Esophagus squamous epithelium (tissue), 5 donors: ENCODE data around the gene SIRPG. TPM values are rescaled to one million over a fixed set of nuclear protein-coding genes. Genes with fewer than 3 reads are reported as not detected.

Experiments used
- DNase-seq: peaks from one replicate; lab custom pipeline; 2025; lab: John Stamatoyannopoulos, UW
- H3K27ac ChIP-seq, 4 donors: fragments of 200-600 bp; sonication (generic); one replicate each; pipeline ENCODE4 v1.5.1; 2016 to 2019; ENCODE audit warnings: mild to moderate bottlenecking in 1 of 4
- H3K27me3 ChIP-seq, 4 donors: fragments of 200-600 bp; sonication (generic); 1 replicate in 3 of 4; 2 replicates in 1 of 4; pipeline versions ENCODE4 v1.5.1 to v1.6.0; 2017 to 2021; ENCODE audit warnings: antibody characterized with exemption in 1 of 4
- H3K36me3 ChIP-seq, 3 donors: fragments of 200-600 bp; sonication (generic); one replicate each; pipeline ENCODE4 v1.5.1; 2016 to 2019
- H3K4me1 ChIP-seq, 3 donors: fragments of 200-600 bp; sonication (generic); one replicate each; pipeline ENCODE4 v1.5.1; 2017 to 2019
- H3K4me3 ChIP-seq, 4 donors: fragments of 200-600 bp; sonication (generic); 1 replicate in 3 of 4; 2 replicates in 1 of 4; pipeline ENCODE4 v1.5.1; 2016 to 2019; ENCODE audit warnings: mild to moderate bottlenecking in 2 of 4, moderate library complexity in 1 of 4
- H3K9me3 ChIP-seq, 3 donors: fragments of 200-600 bp; sonication (generic); one replicate each; pipeline ENCODE4 v1.5.1; 2016 to 2019
- POLR2A ChIP-seq, 4 donors: fragments of 450-650 bp; IDR thresholded peaks; one replicate each; pipeline ENCODE4 v1.6.1; 2017; ENCODE audit warnings: antibody characterized with exemption in 4 of 4, mild to moderate bottlenecking in 4 of 4, moderate library complexity in 3 of 4
- WGBS, 2 donors: methylation state at CpG; one replicate each; pipeline ENCODE4 v1.1.5; 2018; 5-methylcytosine and 5-hydroxymethylcytosine counted together
- intact Hi-C: fragments of 100-400 bp; cut with DNase I; formaldehyde crosslinking; loops from one replicate; pipeline ENCODE4 v1.15.0; 2022
- small RNA-seq, 4 donors: library from RNA; depleted of rRNA; stranded (forward); fragments of <200 nt; gene quantifications; one replicate each; pipeline ENCODE3, GENCODE V24; 2016
- total RNA-seq, 4 donors: library from RNA; depleted of rRNA; stranded (reverse); fragments of >200 nt; gene quantifications; one replicate each; pipeline ENCODE4 v1.1.0, GENCODE V29; 2016
- TF ChIP-seq, protein P1 (sequence below), 6 experiments: fragments of 450-650 bp in 4 of 6; fragments of 200-600 bp in 2 of 6; sonication (generic) in 2 of 6; IDR thresholded peaks; one replicate each; pipeline ENCODE4 v1.5.1; 2016 to 2019; ENCODE audit warnings: antibody characterized with exemption in 6 of 6, mild to moderate bottlenecking in 4 of 6, moderate library complexity in 4 of 6
- donor health status: DM: yes; HTN: yes; CAD: no.

Gene SIRPG
- total RNA-seq, 4 donors from 2014 or later = 1.1 to 1.7 (median 1.5) TPM; not detected in 1

DNA sequence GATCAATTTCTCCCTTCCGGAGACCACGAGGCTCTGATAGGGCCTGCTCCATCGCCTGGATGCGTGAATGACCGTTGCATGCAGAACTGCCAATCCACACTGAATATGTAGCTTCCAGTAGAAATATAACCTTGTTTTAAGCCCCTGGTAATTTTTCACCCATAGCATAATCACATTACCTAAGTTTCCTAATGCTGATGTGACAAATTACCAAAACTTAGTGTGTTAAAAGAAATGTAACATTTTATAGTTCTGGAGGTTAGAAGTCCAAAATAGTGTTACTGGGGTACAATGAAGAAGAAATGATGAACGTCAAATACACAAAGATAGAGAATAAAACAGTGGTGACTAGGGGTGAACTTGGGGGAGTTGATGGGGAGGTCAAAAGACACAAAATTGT, 78.1 kb downstream of the SIRPG start:
- H3K36me3 ChIP-seq = no peaks in the 10 kb centered on the region
- no peak overlapping the region for H3K27ac ChIP-seq
- no peak for DNase-seq
- intact Hi-C loops = loop anchor here (2.0 kb wide), 1 partner anchor 35 kb away; no protein-coding TSS in a partner anchor
- WGBS, 2 donors = 86 to 97% methylated on average over 6 of the region's 6 CpGs
- H3K4me1 ChIP-seq = no peaks in the 10 kb centered on the region
- H3K27me3 ChIP-seq = no peaks in the 10 kb centered on the region
- no peak for TF ChIP-seq POLR2A (IDR thresholded peaks at IDR 0.05)
- TF ChIP-seq, protein P1, sequence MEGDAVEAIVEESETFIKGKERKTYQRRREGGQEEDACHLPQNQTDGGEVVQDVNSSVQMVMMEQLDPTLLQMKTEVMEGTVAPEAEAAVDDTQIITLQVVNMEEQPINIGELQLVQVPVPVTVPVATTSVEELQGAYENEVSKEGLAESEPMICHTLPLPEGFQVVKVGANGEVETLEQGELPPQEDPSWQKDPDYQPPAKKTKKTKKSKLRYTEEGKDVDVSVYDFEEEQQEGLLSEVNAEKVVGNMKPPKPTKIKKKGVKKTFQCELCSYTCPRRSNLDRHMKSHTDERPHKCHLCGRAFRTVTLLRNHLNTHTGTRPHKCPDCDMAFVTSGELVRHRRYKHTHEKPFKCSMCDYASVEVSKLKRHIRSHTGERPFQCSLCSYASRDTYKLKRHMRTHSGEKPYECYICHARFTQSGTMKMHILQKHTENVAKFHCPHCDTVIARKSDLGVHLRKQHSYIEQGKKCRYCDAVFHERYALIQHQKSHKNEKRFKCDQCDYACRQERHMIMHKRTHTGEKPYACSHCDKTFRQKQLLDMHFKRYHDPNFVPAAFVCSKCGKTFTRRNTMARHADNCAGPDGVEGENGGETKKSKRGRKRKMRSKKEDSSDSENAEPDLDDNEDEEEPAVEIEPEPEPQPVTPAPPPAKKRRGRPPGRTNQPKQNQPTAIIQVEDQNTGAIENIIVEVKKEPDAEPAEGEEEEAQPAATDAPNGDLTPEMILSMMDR (IDR thresholded peaks at IDR 0.05) = no peak
- H3K4me3 ChIP-seq = no peak overlapping the region
- H3K9me3 ChIP-seq = no peaks in the 10 kb centered on the region

Small RNA genes within 50 kb of the gene (small RNA-seq; reads per million reads assigned to genes)
- 0 reads per million in 4 donors for gene AL109809.3
- 0 reads per million in 4 donors for gene RN7SL561P

Other genes with a start within 250 kb of the SIRPG start
- 10 to 100 TPM; 41.5 to 65.6 (median 59.3) TPM for gene NSFL1C, start 190.9 kb downstream of the SIRPG start, total RNA-seq
- gene SIRPB2, start 166.4 kb downstream of the SIRPG start, total RNA-seq = 1 to 10 TPM; 1.2 to 5.9 (median 1.9) TPM
- gene SIRPD, start 100.1 kb downstream of the SIRPG start, total RNA-seq = not detected
- 1 to 10 TPM in 2 of 4 donors, under 1 TPM in 2; 0.13 to 3.3 (median 1.0) TPM for gene SIRPB1, start 37.8 kb downstream of the SIRPG start, total RNA-seq
- gene SIRPA, start 237.6 kb upstream of the SIRPG start, total RNA-seq = 10 to 100 TPM in 3 of 4 donors, 1 to 10 TPM in 1; 9.3 to 23.4 (median 20.1) TPM